Endothelial cell of umbilical vein (primary cell): Measurements from ENCODE around the gene KATNIP. TPM values are rescaled to one million over a fixed set of nuclear protein-coding genes. Genes with fewer than 3 reads are reported as not detected.

ENCODE experiments used
- BruUV-seq: library from RNA; stranded (reverse); fragments of 400-500 nt; replicated peaks from 2 replicates; lab custom pipeline; 2021; lab: Mats Ljungman, UMichigan
- CTCF ChIA-PET: fragments of 300-600, 350-600 bp; sonication (Branson Sonifier 250); formaldehyde crosslinking; loops from one replicate; lab custom pipeline; 2021; ENCODE audit warnings: antibody characterized with exemption, inconsistent platforms; lab: Charles Lee
- POLR2A ChIA-PET: fragments of 300-600, 350-600 bp; sonication (Branson Sonifier 250); formaldehyde crosslinking; loops from one replicate; lab custom pipeline; 2021; ENCODE audit warnings: antibody characterized with exemption, inconsistent platforms; lab: Charles Lee
- DNase-seq: peaks from one replicate; pipeline ENCODE4 v3.0.0-alpha.2; 2011; ENCODE audit warnings: low read depth, low spot score
- FAIRE-seq: peaks from 2 replicates; lab custom pipeline; 2011; peaks lifted over from hg19 to GRCh38; lab: Jason Lieb, UNC
- H2AFZ ChIP-seq: 2 replicates; pipeline ENCODE4 v1.6.0; 2012; ENCODE audit warnings: low read depth, low read length, control low read depth, inconsistent platforms
- H3K27ac ChIP-seq: 2 replicates; pipeline ENCODE4 v1.5.1; 2011; ENCODE audit warnings: low read depth, mild to moderate bottlenecking, control low read depth, low read length, moderate library complexity; ENCODE audit not compliant: insufficient read depth
- H3K27me3 ChIP-seq, 2 experiments: 2 replicates each; pipeline versions ENCODE4 v1.6.0 to v1.6.1; 2011; ENCODE audit warnings: low read length in 2 of 2, mixed read lengths in 1 of 2; ENCODE audit not compliant: control insufficient read depth in 2 of 2, insufficient read depth in 2 of 2
- H3K36me3 ChIP-seq, 2 experiments: 2 replicates in 1 of 2; 3 replicates in 1 of 2; pipeline ENCODE4 v1.5.1; 2011; ENCODE audit warnings: low read length in 2 of 2, mild to moderate bottlenecking in 1 of 2, moderate library complexity in 1 of 2; ENCODE audit not compliant: control insufficient read depth in 2 of 2, insufficient read depth in 2 of 2; ENCODE audit errors: extremely low read depth in 1 of 2
- H3K4me1 ChIP-seq: 3 replicates; pipeline ENCODE4 v1.5.1; 2011; ENCODE audit warnings: mild to moderate bottlenecking, low read length; ENCODE audit not compliant: control insufficient read depth, insufficient read depth; ENCODE audit errors: extremely low read depth
- H3K4me2 ChIP-seq: 2 replicates; pipeline ENCODE4 v1.6.1; 2011; ENCODE audit warnings: low read length, control low read depth, mixed read lengths; ENCODE audit not compliant: insufficient read depth
- H3K4me3 ChIP-seq, 3 experiments: fragments of 200-600 bp in 1 of 3; sonication (generic), shearing (Covaris generic) in 1 of 3; replicated peaks in 1 of 3; 2 replicates each; pipeline ENCODE4 v1.5.1; 2011 to 2016; ENCODE audit warnings: control low read depth in 3 of 3, low read length in 3 of 3, mild to moderate bottlenecking in 2 of 3, inconsistent platforms in 1 of 3, low read depth in 1 of 3, moderate library complexity in 1 of 3; ENCODE audit not compliant: insufficient read depth in 1 of 3
- H3K79me2 ChIP-seq: 2 replicates; pipeline ENCODE4 v1.6.0; 2012; ENCODE audit warnings: low read length, inconsistent platforms; ENCODE audit not compliant: control insufficient read depth, insufficient read depth
- H3K9ac ChIP-seq: replicated peaks from 2 replicates; pipeline ENCODE3; 2011; ENCODE audit warnings: low read length, control low read depth; ENCODE audit not compliant: insufficient read depth; ENCODE audit errors: extremely low read depth
- H3K9me1 ChIP-seq: replicated peaks from 3 replicates; pipeline ENCODE4 v1.6.0; 2011; ENCODE audit warnings: mild to moderate bottlenecking, low read length; ENCODE audit not compliant: control insufficient read depth, insufficient read depth; ENCODE audit errors: extremely low read depth
- H3K9me3 ChIP-seq: replicated peaks from 2 replicates; pipeline ENCODE4 v1.5.1; 2012; ENCODE audit warnings: low read length, inconsistent platforms; ENCODE audit not compliant: control insufficient read depth, insufficient read depth
- H4K20me1 ChIP-seq: replicated peaks from 2 replicates; pipeline ENCODE3; 2011; ENCODE audit warnings: mild to moderate bottlenecking, low read length; ENCODE audit not compliant: control insufficient read depth, insufficient read depth; ENCODE audit errors: extremely low read depth
- EZH2 ChIP-seq: IDR thresholded peaks from 2 replicates; pipeline ENCODE4 v1.6.1; 2012; ENCODE audit warnings: borderline replicate concordance, low read depth, mild to moderate bottlenecking, moderate library complexity, low read length, inconsistent platforms; ENCODE audit not compliant: severe bottlenecking
- FOS ChIP-seq: IDR thresholded peaks from 2 replicates; pipeline ENCODE4 v1.6.1; 2011; ENCODE audit warnings: mild to moderate bottlenecking, low read length, moderate library complexity, borderline replicate concordance; ENCODE audit not compliant: insufficient read depth
- GATA2 ChIP-seq: IDR thresholded peaks from 2 replicates; pipeline ENCODE4 v1.7.0; 2011; ENCODE audit warnings: low read depth, mild to moderate bottlenecking, moderate library complexity, mixed read lengths, low read length; ENCODE audit not compliant: insufficient read length, insufficient read depth
- JUN ChIP-seq: IDR thresholded peaks from 2 replicates; pipeline ENCODE4 v1.6.1; 2011; ENCODE audit warnings: borderline replicate concordance, low read depth; ENCODE audit not compliant: insufficient read length, insufficient read depth
- MYC ChIP-seq: IDR thresholded peaks from one replicate; pipeline ENCODE4 v1.6.1; 2011; ENCODE audit warnings: mild to moderate bottlenecking, low read depth, low read length
- POLR2A ChIP-seq: IDR thresholded peaks from 2 replicates; pipeline ENCODE4 v1.6.1; 2012; ENCODE audit warnings: low read depth, mild to moderate bottlenecking, control low read depth, low read length
- dilution Hi-C: fragments of 300-500 bp; cut with MboI; formaldehyde crosslinking; loops from one replicate; pipeline ENCODE4 v1.15.0; 2019; ENCODE audit warnings: low sequenced_read_pairs; ENCODE audit not compliant: extremely low pct_ligation_motif_present
- intact Hi-C: fragments of 100-400 bp; cut with micrococcal nuclease; formaldehyde crosslinking; loops from one replicate; pipeline ENCODE4 v1.10.0; 2022
- polyA plus RNA-seq, 4 experiments: library from polyadenylated mRNA; depleted of rRNA in 3 of 4; stranded (reverse) in 3 of 4; unstranded in 1 of 4; fragments of >200 nt; gene quantifications; 2 replicates each; pipeline versions ENCODE4 v1.2.1 to v1.2.3, GENCODE V29; 2011 to 2012; ENCODE audit warnings: missing spikeins in 1 of 4
- total RNA-seq: library from RNA; stranded (reverse); gene quantifications from 2 replicates; pipeline ENCODE4 v1.2.3, GENCODE V29; 2021

KATNIP gene
- total and polyA plus RNA-seq, 2 donors (not counting 3 experiments of a cell fraction or from before 2014, with no cell fraction given) = 14.7 to 30.7 TPM

DNA sequence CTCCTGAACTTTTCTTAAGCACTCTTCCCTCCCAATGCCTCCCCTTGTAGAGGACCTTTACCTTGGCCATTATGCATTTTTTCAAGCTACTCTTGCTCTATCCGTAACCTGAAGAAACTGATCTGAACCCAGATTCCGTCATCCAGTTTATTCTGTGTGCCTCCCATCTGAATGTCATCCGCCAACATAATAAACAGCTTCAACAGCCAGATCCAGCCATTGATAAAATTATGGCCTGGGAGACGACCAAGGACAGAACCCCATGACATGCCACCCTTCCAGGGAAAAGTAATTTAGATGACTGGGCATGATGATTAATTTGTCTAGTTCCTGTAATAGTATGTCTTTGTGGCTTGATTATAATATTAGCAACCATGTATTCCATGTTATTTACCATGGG, 41.9 kb downstream of the KATNIP start:
- TF ChIP-seq POLR2A (no peak), FOS (no peak), MYC (no peak), EZH2 (no peak)
- no peak for FAIRE-seq
- Histone ChIP-seq H3K9me1 (no peaks in the 10 kb centered on the region), H2AFZ (no peak overlapping the region), H3K27ac (no peak overlapping the region), H3K36me3 (no peaks in the 10 kb centered on the region), H3K4me1 (no peaks in the 10 kb centered on the region), H3K79me2 (no peaks in the 10 kb centered on the region), H3K9me3 (no peaks in the 10 kb centered on the region), H3K9ac (no peak overlapping the region), H3K27me3 (no peaks in the 10 kb centered on the region), H4K20me1 (no peaks in the 10 kb centered on the region), H3K4me3 (no peak overlapping the region), H3K4me2 (no peak overlapping the region)
- intact Hi-C loops = no loop called here
- dilution Hi-C loops = no loop called here
- POLR2A ChIA-PET = no interaction called here
- DNase-seq = no peak
- BruUV-seq = no TSS peak
- CTCF ChIA-PET = interaction anchor here (1.1 to 1.3 kb wide), 2 partner anchors 12 to 13 kb away, joined by 3 read pairs; no protein-coding TSS in a partner anchor

- H3K4me2 ChIP-seq = no peak overlapping the region
- no TSS peak for BruUV-seq
- no peak for FAIRE-seq
- intact Hi-C loops = no loop called here
- H2AFZ ChIP-seq = no peak overlapping the region
- dilution Hi-C loops = no loop called here
- H3K79me2 ChIP-seq = no peaks in the 10 kb centered on the region
- DNase-seq = no peak
- no peak overlapping the region for H3K9ac ChIP-seq
- no peaks in the 10 kb centered on the region for H4K20me1 ChIP-seq
- TF ChIP-seq JUN (no peak), MYC (no peak), GATA2 (no peak), POLR2A (no peak), FOS (no peak)
- ChIA-PET POLR2A (no interaction called here), CTCF (no interaction called here)
- H3K27me3 ChIP-seq = no peaks in the 10 kb centered on the region
- H3K36me3 ChIP-seq = peaks cover 0 to 3% of the 10 kb centered on the region in 2 experiments
- H3K9me3 ChIP-seq = no peaks in the 10 kb centered on the region
- no peaks in the 10 kb centered on the region for H3K9me1 ChIP-seq
- H3K4me3 ChIP-seq = no peak overlapping the region
- no peak overlapping the region for H3K27ac ChIP-seq
- H3K4me1 ChIP-seq = no peaks in the 10 kb centered on the region
Measured at GRCh38 chr16:27595475-27595874, 45.5 kb downstream of the KATNIP start.
